Amniotic stem cell (primary cell): ENCODE measurements around the gene BTAF1.

Source experiments
- DNase-seq: peaks from one replicate; lab custom pipeline; 2025; lab: John Stamatoyannopoulos, UW

BTAF1 gene

DNA sequence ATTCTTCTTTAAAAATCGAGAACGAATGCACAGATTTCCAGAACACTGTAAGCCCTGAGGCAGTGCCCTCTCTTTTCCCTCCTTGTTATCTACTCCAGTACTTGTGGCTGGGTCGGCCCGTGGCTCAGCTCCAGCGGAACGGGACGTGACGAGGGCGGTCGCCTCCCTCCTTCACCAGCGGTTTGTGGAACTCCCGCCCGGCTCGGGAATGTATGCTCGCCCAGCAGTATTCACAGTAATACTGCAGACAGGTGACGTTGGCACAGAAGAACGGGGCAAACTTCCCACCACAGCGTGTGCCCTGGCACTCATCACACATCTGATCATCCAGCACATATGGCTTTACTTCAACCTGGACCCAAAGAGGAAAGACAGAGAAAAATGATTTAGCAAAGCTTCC is 128.5 kb downstream of the BTAF1 start:
- no peak for DNase-seq

DNA sequence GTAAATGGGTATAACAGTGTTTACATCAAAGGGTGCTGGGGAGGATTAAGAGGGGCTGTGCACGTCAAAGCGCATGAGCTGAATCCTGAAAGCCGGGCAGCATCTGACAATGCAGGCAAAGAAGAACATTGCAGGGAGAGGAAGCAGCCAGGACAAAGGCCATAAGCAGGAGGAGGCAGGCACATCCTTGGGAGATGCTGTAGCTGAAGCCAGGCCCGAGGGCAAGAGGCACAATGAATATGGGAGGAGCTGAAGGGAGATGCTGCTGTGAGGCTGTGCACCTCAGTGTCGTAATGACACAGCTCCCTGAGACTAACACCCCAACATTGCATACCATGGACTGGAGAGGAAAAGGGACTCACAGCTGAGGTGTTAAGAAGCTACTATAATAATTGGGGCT is 129.2 kb downstream of the BTAF1 start:
- DNase-seq, result no peak

DNA sequence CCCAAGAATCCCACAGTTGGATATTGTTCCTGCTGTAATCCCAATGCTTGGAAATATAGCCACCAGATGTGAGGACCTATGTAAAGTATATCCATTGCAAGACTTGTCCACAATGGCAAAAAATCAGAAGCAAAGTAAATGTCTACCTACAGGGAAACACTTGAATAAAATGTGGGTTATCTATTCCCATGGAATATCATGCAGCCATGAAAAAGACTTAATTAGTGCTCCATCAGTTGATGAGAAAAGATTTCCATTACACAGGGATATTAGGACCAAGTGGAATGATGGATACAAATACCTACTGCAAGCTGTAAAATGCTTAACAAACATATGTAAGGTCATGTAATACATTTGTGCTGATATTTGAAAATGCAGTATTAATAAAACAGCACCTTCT is 131.2 kb downstream of the BTAF1 start:
- DNase-seq, result no peak

DNA sequence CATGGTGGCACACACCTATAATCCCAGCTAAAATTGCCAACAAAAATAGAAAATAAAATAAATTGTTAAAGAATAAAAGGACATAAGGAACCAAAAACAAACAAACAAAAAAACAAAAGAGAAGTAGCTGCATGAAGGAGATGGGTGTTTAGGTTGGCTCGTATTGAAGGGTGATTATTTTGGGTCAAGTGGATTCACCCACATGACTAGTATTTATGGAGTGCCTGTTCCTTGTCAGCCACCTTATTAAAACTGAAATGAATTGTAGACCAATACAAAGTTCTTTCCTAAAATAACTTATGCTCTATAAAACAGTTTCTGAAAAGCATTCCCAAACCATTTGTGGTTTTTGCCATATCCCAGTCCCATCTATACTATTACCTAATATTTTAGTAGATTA is 138.7 kb downstream of the BTAF1 start:
- no peak for DNase-seq

DNA sequence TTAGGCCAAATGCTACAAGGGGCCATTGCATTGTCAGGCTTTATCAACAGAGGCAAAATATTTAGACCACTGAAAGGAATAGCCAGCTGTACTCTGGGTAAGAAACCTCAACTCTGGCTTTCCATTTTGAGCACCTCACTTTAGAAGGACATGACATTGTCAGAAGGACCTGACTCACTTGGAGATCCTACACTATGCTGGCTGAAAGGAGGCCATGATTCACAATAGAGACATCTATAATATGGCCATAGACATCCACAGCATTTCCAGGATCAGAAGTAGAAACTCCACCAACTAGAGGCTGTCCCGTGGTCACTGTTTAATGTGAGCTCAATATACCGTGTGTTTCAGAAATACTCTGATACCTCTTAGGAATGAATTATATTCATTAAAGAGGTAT is 140.9 kb downstream of the BTAF1 start:
- DNase-seq, result no peak

DNA sequence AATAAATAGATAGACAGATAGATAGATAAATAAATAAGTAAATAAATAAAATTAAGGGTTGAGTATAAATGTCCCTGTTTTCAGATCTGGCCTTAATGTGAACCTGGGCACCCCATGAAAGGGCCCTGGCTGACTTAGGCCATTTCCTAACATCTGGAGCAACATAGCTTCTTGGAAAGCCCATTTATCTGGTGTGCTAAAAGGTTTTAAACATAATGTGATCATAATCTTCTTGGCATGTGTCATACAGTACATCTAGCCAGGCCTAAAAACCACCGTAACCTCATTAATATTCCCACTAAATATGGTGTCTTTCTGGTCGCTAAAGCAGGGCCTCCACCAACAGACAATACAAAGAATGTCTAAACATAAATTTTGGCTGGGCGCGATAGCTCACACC is 142.8 kb downstream of the BTAF1 start:
- DNase-seq, result no peak

DNA sequence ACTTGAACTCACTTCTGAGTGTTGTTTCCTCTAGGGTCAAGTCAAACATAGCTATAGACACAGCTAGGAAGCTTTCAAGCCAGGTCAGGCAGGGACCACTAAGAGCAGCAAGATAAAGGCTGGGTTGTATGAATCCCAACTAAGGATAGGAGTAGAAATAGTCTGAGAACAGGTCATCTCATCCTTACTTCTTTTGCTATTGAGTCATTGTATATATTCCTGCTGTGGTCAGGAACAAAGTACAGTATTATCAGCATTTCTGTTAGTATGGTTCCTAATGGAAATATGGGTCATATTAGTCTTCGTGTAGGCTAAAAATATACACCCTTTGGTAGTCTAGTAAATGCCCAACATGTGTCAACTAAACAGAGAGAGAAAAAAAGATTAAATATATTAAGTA is 145.3 kb downstream of the BTAF1 start:
- DNase-seq, result no peak

DNA sequence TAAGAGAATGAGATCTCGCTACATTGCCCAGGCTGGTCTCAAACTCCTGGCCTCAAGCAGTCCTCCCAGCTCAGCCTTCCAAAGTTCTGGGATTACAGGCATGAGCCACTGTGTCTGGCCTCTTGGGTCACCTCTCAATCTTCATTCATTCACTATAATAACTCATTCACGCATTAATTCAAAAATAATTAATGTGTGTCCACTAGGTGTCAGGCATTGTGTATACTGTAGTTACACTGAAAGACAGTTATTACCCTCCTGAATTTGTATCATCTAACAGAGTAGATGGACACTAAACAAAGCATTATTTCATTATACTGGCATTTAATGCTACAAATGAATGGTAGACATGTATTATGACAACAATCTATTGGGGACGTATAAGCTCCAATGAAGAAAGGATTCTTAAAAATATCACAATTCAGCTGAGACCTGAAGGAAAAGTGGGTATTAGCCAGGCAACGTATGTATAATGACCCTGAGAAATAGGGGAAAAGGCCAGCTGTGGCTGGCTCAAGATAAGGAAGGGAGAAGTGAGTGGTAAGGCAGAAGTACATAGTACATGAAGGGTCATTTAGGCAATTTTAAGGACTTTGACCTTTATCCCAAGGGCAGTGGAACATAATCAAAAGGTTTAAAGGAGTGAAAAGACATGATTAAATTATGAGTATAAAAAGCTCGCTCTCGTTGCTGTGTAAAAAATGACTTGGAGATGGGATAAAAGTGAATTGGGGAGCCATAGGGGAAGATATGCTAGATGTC is 150.7 kb downstream of the BTAF1 start:
- DNase-seq, result no peak

DNA sequence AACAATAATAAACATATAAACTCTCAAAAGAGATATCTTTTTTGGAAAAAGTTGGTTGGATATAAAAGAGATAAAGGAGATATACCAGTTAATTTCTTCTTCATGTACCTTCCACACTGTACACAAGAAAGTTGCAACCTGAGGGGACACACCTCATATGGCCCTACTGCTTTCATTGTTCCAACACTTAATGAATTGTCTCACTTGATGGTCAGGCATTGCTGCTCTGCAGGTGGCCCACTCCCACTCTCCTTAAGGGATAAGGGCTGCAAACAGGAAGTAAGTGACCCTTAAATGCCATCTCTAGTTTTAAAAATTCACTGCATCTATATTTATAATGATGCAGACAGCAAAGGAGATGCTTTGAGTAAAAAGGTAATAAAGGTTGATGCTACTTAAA is 152.3 kb downstream of the BTAF1 start:
- no peak for DNase-seq

DNA sequence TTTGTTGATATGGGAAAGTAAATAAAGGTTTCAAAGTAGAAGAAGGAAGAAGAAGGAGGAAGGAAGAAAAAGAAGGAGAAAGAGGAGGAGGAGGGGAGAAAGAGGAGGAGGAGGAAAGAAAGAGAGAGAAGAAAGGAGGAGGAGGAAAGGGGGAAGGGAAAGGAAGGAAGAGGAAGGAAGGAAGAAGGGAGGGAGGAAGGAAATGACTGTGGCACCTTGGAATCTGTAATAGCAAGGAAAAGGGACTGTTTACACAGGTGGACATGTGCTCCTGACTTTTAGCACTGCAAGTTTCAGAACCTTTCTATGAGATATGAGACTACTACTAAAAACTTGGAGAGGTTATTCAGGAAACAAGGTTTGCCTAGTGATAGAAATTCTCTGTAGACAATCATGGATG is 153.2 kb downstream of the BTAF1 start:
- DNase-seq, result no peak

DNA sequence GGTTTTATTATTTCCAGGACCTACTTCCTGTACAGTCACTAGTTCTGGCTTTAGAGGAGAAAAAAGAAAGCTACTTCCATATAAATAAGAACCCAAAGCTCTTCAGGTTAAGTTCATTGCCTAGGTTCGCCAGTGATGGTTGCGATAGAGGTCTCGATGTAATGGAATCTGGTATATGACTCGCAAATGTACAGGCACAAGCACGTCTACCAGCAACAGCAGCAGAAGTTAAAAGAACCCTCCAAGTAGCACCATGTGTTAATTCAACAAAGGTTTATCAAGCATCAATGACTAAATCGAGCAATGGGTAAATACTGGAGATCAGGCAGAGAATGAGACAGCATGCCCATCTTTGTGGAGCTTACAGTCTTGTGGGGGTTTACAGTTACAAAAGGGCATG is 155.4 kb downstream of the BTAF1 start:
- no peak for DNase-seq
